Left ventricle myocardium inferior (tissue), 1 donor: ENCODE data around the gene CLDN6. TPM values are rescaled to one million over a fixed set of nuclear protein-coding genes. Genes with fewer than 3 reads are reported as not detected.

ENCODE experiments used
- DNase-seq: peaks from one replicate; pipeline ENCODE4 v3.0.0-alpha.2; 2020
- H3K27ac ChIP-seq: fragments of 200-600 bp; replicated peaks from 2 replicates; pipeline ENCODE4 v1.8.0; 2021
- H3K27me3 ChIP-seq: fragments of 200-600 bp; 2 replicates; pipeline ENCODE4 v1.8.0; 2021; ENCODE audit warnings: low read depth
- H3K36me3 ChIP-seq: fragments of 200-600 bp; 2 replicates; pipeline ENCODE4 v1.8.0; 2021
- H3K4me1 ChIP-seq: fragments of 200-600 bp; 2 replicates; pipeline ENCODE4 v1.8.0; 2021
- H3K4me3 ChIP-seq: fragments of 200-600 bp; 2 replicates; pipeline ENCODE4 v1.8.0; 2021; ENCODE audit warnings: mild to moderate bottlenecking, moderate library complexity
- H3K9me3 ChIP-seq: fragments of 200-600 bp; replicated peaks from 2 replicates; pipeline ENCODE4 v1.8.0; 2021
- intact Hi-C: fragments of 100-400 bp; cut with micrococcal nuclease; formaldehyde crosslinking; loops from one replicate; pipeline ENCODE4 v1.11.0; 2022
- total RNA-seq: library from RNA; stranded (reverse); fragmentation: NEBNext Ultra II Directional; extraction: Animal tissue kit (Norgen Biotek cat#: 25700); gene quantifications from one replicate; pipeline ENCODE4 v1.2.1, GENCODE V29; 2021
- TF ChIP-seq, protein P1 (sequence below): fragments of 200-600 bp; IDR thresholded peaks from 2 replicates; pipeline ENCODE4 v1.8.0; 2021; ENCODE audit warnings: antibody characterized with exemption, mild to moderate bottlenecking, borderline replicate concordance
- donor health status: DM: no; HTN: yes; CAD: no; lungs with severe emphysema.

The CLDN6 gene
- total RNA-seq, 1 donor from 2014 or later = not detected

DNA sequence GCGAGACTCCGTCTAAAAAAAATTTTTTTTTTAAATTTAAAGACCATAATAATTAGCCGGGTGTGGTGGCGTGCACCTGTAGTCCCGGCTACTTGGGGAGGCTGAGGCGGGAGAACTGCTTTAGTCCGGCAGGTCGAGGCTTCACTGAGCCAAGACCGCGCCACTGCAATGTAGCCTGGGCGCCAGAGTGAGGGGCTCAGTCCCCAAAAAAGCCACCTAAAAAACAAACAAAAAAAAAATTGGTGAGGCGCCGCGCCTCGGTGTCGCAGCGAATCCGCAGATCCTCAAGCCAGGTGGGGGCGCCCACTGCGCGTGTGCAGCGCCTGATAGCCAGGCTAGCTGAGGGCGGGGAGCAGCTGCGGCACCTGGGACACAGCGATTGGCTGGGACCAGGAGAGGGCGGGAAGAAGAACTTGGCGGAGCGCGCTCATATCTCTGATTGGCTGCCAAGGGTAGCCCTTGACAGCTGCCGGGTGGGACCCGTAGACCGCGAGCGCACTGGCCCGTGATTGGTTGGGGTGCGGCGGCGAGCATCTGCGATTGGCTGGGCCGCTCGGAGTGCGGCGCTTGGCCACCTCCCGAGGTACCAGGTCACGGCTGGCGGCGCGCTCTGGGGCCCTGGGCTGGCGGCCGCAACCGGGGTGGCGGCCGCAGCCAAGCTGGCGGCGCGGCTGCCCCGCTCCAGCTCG is 14.3 kb downstream of the CLDN6 start:
- Histone ChIP-seq H3K27ac (peak overlapping the region; percentile 54), H3K36me3 (no peaks in the 10 kb centered on the region), H3K4me3 (peak overlapping the region; percentile 60), H3K27me3 (peaks cover 76% of the 10 kb centered on the region), H3K4me1 (peaks cover 10% of the 10 kb centered on the region), H3K9me3 (no peaks in the 10 kb centered on the region)
- intact Hi-C loops = no loop called here
- DNase-seq = peak; percentile 95
- TF ChIP-seq, protein P1, sequence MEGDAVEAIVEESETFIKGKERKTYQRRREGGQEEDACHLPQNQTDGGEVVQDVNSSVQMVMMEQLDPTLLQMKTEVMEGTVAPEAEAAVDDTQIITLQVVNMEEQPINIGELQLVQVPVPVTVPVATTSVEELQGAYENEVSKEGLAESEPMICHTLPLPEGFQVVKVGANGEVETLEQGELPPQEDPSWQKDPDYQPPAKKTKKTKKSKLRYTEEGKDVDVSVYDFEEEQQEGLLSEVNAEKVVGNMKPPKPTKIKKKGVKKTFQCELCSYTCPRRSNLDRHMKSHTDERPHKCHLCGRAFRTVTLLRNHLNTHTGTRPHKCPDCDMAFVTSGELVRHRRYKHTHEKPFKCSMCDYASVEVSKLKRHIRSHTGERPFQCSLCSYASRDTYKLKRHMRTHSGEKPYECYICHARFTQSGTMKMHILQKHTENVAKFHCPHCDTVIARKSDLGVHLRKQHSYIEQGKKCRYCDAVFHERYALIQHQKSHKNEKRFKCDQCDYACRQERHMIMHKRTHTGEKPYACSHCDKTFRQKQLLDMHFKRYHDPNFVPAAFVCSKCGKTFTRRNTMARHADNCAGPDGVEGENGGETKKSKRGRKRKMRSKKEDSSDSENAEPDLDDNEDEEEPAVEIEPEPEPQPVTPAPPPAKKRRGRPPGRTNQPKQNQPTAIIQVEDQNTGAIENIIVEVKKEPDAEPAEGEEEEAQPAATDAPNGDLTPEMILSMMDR = peak; percentile 54

DNA sequence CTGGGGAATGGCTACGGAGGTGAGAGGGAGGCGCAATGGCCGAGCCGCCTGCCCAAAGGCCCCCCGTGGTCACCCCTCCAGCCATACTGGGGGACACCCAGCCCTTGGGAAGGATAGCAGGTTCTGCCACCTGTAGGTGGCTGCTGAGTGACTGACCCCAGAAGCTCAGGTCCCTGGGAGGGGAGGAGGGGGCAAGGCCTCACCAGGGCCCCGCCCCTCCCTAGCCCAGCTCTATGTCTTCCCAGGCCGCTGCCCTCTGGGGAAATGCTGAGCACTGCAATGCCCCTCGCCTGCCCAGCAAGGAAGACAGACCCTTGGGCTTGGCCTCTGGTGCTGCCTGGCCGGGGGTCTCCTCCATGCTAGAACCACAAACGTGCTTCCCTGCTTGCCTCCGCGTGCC is 16.7 kb downstream of the CLDN6 start:
- intact Hi-C loops = no loop called here
- no peaks in the 10 kb centered on the region for H3K36me3 ChIP-seq
- TF ChIP-seq, protein P1 = no peak
- no peak for DNase-seq
- peaks cover 76% of the 10 kb centered on the region for H3K27me3 ChIP-seq
- H3K4me1 ChIP-seq = peaks cover 10% of the 10 kb centered on the region
- no peak overlapping the region for H3K4me3 ChIP-seq
- no peaks in the 10 kb centered on the region for H3K9me3 ChIP-seq
- no peak overlapping the region for H3K27ac ChIP-seq

DNA sequence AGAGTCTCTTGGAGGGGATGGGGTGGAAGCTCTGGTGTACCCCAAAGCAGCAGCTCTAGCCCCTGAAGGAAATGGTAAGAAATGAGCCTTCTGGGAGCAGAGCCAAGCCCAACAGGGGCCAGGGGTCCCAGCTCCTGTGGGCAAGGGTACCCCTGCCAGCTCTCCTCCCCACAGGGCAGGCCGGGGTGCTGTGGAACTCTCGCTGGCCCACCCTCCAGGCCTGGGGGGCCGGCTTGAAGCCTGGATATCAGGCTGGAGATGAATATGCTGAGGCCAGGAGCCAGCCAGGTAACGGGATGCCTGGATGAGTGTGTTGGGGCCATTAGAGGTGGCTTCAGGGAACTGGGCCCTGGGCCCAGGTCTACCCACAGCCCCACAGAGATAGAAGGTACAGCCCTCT is 17.4 kb downstream of the CLDN6 start:
- H3K4me1 ChIP-seq = peaks cover 10% of the 10 kb centered on the region
- no peak overlapping the region for H3K27ac ChIP-seq
- intact Hi-C loops = no loop called here
- H3K9me3 ChIP-seq = no peaks in the 10 kb centered on the region
- no peak for DNase-seq
- TF ChIP-seq, protein P1 = no peak
- no peaks in the 10 kb centered on the region for H3K36me3 ChIP-seq
- peaks cover 76% of the 10 kb centered on the region for H3K27me3 ChIP-seq
- H3K4me3 ChIP-seq = no peak overlapping the region

DNA sequence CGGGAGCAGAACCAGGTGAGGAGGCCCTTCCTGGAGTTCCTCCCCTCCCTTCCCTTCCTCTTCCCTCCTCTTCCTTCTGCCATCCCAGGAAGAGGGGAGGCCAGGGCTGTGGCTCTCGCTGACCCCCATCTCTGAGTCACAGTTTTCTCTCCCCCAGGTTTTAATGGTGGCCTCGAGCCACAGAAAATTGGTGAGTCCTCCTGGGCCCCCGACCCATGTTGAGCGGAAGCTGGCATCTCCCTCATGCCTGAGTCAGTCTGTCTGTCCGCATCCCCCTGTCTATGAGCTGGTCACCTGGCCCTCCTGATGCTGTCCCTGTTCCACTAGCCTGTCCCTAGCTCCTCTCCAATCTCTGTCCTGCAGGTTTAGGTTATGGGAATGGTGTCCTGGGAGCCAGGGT is 18.1 kb downstream of the CLDN6 start:
- Histone ChIP-seq H3K9me3 (no peaks in the 10 kb centered on the region), H3K27me3 (peaks cover 76% of the 10 kb centered on the region), H3K27ac (no peak overlapping the region), H3K36me3 (no peaks in the 10 kb centered on the region), H3K4me3 (no peak overlapping the region), H3K4me1 (peaks cover 8% of the 10 kb centered on the region)
- no peak for DNase-seq
- intact Hi-C loops = no loop called here
- TF ChIP-seq, protein P1 = no peak

DNA sequence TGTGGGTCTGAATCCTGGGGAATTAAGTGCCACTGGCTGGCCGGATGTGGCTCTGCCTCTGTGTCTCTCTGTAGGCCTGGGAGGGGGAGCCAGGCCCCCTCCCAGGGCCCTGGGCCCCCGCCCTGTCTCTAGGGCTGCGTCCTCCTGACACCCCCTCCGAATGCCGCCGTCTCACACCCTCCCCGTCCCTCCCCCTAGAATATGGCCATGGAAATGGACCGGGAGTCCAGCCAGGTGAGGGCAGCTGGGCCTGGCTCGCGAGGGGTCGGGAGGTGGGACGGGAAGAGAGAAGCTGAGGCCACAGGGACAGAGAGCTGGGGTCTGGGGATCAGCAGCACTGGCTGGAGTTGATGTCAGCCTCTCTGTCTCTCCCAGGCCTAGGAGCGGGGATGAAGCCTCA is 21.7 kb downstream of the CLDN6 start:
- no peak overlapping the region for H3K27ac ChIP-seq
- intact Hi-C loops = no loop called here
- no peak for DNase-seq
- TF ChIP-seq, protein P1 = no peak
- H3K9me3 ChIP-seq = no peaks in the 10 kb centered on the region
- H3K4me3 ChIP-seq = no peak overlapping the region
- peaks cover 58% of the 10 kb centered on the region for H3K27me3 ChIP-seq
- no peaks in the 10 kb centered on the region for H3K36me3 ChIP-seq
- H3K4me1 ChIP-seq = no peaks in the 10 kb centered on the region
